GM12878 (cell line): Measurements from ENCODE around the gene UFD1. TPM values are rescaled to one million over a fixed set of nuclear protein-coding genes. Genes with fewer than 3 reads are reported as not detected.

Source experiments
- ATAC-seq: fragments of 200-7000 bp; cut with Tn5 transposase; 3 replicates; pipeline ENCODE4 v1.9.1; 2020; ENCODE audit warnings: mild to moderate bottlenecking, moderate library complexity
- BruUV-seq: library from RNA; stranded (reverse); fragments of 400-500 nt; replicated peaks from 2 replicates; lab custom pipeline; 2021; lab: Mats Ljungman, UMichigan
- CTCF ChIA-PET: fragments of 300-600 bp; sonication (Branson Sonifier 250); formaldehyde crosslinking; extraction: SDS; loops from one replicate; lab custom pipeline; 2021; ENCODE audit warnings: inconsistent platforms; lab: Yijun Ruan, JAX
- POLR2A ChIA-PET: fragments of 350-600 bp; formaldehyde crosslinking; extraction: SDS; loops from one replicate; lab custom pipeline; 2021; ENCODE audit warnings: inconsistent platforms; lab: Charles Lee
- RAD21 ChIA-PET: fragments of 300-600 bp; sonication (Branson Sonifier 250); formaldehyde crosslinking; loops from one replicate; lab custom pipeline; 2023; ENCODE audit warnings: antibody characterized with exemption; ENCODE audit not compliant: unreplicated experiment; lab: Charles Lee
- SMC1A ChIA-PET: fragments of 300-600 bp; sonication (Branson Sonifier 250); formaldehyde crosslinking; loops from one replicate; lab custom pipeline; 2023; ENCODE audit not compliant: unreplicated experiment, uncharacterized antibody; lab: Charles Lee
- DNase-seq: peaks from one replicate; pipeline ENCODE4 v3.0.0-alpha.2; 2011; ENCODE audit warnings: low read depth, low spot score
- FAIRE-seq: peaks from 3 replicates; lab custom pipeline; 2011; peaks lifted over from hg19 to GRCh38; lab: Jason Lieb, UNC
- H2AFZ ChIP-seq: 2 replicates; pipeline ENCODE4 v1.6.0; 2011; ENCODE audit warnings: low read depth, low read length, control low read depth; ENCODE audit not compliant: control insufficient read depth
- H3K27ac ChIP-seq: 2 replicates; pipeline ENCODE4 v1.5.1; 2011; ENCODE audit warnings: control low read depth; ENCODE audit not compliant: control insufficient read depth, insufficient read depth
- H3K27me3 ChIP-seq, 2 experiments: replicated peaks in 1 of 2; 2 replicates each; pipeline versions ENCODE4 v1.6.0 to v1.6.1; 2011; ENCODE audit warnings: low read length in 1 of 2; ENCODE audit not compliant: control insufficient read depth in 2 of 2, insufficient read depth in 2 of 2
- H3K36me3 ChIP-seq, 2 experiments: 2 replicates each; pipeline ENCODE4 v1.5.1; 2011; ENCODE audit warnings: low read length in 1 of 2; ENCODE audit not compliant: control insufficient read depth in 2 of 2, insufficient read depth in 2 of 2
- H3K4me1 ChIP-seq: 2 replicates; pipeline ENCODE4 v1.6.1; 2011; ENCODE audit warnings: mild to moderate bottlenecking, low read length, moderate library complexity, mixed read lengths; ENCODE audit not compliant: control insufficient read depth, insufficient read depth
- H3K4me2 ChIP-seq: 2 replicates; pipeline ENCODE4 v1.6.0; 2011; ENCODE audit warnings: control low read depth; ENCODE audit not compliant: control insufficient read depth, insufficient read depth
- H3K4me3 ChIP-seq: fragments of 200-600 bp; sonication (generic); 2 replicates; pipeline ENCODE4 v1.5.1; 2016
- H3K79me2 ChIP-seq: 2 replicates; pipeline ENCODE4 v1.6.0; 2011; ENCODE audit warnings: low read length; ENCODE audit not compliant: control insufficient read depth, insufficient read depth
- H3K9ac ChIP-seq: 2 replicates; pipeline ENCODE4 v1.8.0; 2011; ENCODE audit warnings: low read length, control low read depth, mixed read lengths; ENCODE audit not compliant: control insufficient read depth, insufficient read depth
- H3K9me3 ChIP-seq: replicated peaks from 3 replicates; pipeline ENCODE4 v1.5.1; 2011; ENCODE audit warnings: mild to moderate bottlenecking, low read length; ENCODE audit not compliant: control insufficient read depth, insufficient read depth
- H4K20me1 ChIP-seq: 2 replicates; pipeline ENCODE4 v1.6.0; 2011; ENCODE audit not compliant: control insufficient read depth, insufficient read depth
- ATF2 ChIP-seq: IDR thresholded peaks from 2 replicates; pipeline ENCODE4 v1.6.1; 2012; ENCODE audit warnings: low read length, inconsistent platforms
- BCL11A ChIP-seq: IDR thresholded peaks from 2 replicates; pipeline ENCODE4 v1.6.1; 2011; ENCODE audit warnings: low read depth, low read length
- CBX3 ChIP-seq: fragments of 200-600 bp; sonication (generic); IDR thresholded peaks from 2 replicates; pipeline ENCODE4 v1.6.1; 2016; ENCODE audit warnings: low read depth, borderline replicate concordance
- CREM ChIP-seq: IDR thresholded peaks from 2 replicates; pipeline ENCODE4 v1.6.1; 2014; ENCODE audit warnings: antibody characterized with exemption, low read depth
- IRF5 ChIP-seq: fragments of 450-650 bp; IDR thresholded peaks from 2 replicates; pipeline ENCODE4 v1.6.1; 2017; ENCODE audit warnings: borderline replicate concordance
- KAT2A ChIP-seq: conservative IDR thresholded peaks from 2 replicates; pipeline ENCODE4 v1.6.1; 2011; ENCODE audit warnings: low read depth, low read length; ENCODE audit not compliant: control insufficient read depth
- PKNOX1 ChIP-seq: fragments of 450-650 bp; IDR thresholded peaks from 2 replicates; pipeline ENCODE4 v1.6.1; 2016; ENCODE audit warnings: mild to moderate bottlenecking
- RAD51 ChIP-seq: fragments of 450-650 bp; IDR thresholded peaks from 2 replicates; pipeline ENCODE4 v1.6.1; 2016; ENCODE audit warnings: moderate library complexity, mild to moderate bottlenecking, inconsistent platforms
- ZNF24 ChIP-seq: fragments of 450-650 bp; IDR thresholded peaks from 2 replicates; pipeline ENCODE4 v1.6.1; 2017; ENCODE audit warnings: antibody characterized with exemption, mild to moderate bottlenecking
- WGBS: methylation state at CpG from one replicate; pipeline ENCODE4 v1.1.6; 2016; ENCODE audit warnings: low lambda C conversion rate; ENCODE audit not compliant: insufficient replicate concordance, insufficient coverage; ENCODE audit errors: missing lambda C conversion rate; 5-methylcytosine and 5-hydroxymethylcytosine counted together
- in situ Hi-C: fragments of 300-500 bp; cut with MboI; formaldehyde crosslinking; loops from 9 replicates; pipeline ENCODE4 v1.14.3; 2018; ENCODE audit warnings: mixed read lengths
- intact Hi-C: fragments of 100-400 bp; cut with micrococcal nuclease; formaldehyde crosslinking; loops from one replicate; pipeline ENCODE4 v1.14.2; 2022; ENCODE audit not compliant: unreplicated experiment
- polyA plus RNA-seq, 11 experiments: library from polyadenylated mRNA; depleted of rRNA in 4 of 11; unstranded in 6 of 11; stranded (reverse) in 5 of 11; fragments of >200 nt; fragmentation: Nextera tagmentation in 4 of 11; fragmentation: Illumina TruSeq in 1 of 11; extraction: Ambion mirVana in 4 of 11; extraction: Trizol in 1 of 11; gene quantifications; 1 replicate in 1 of 11; 2 replicates in 10 of 11; pipeline versions ENCODE4 v1.2.1 to v1.2.3, GENCODE V29; 2011 to 2016; ENCODE audit warnings: inconsistent platforms in 2 of 11, missing spikeins in 2 of 11, low read depth in 1 of 11
- total RNA-seq, 4 experiments: library from RNA; depleted of rRNA in 3 of 4; stranded (reverse); fragments of >200 nt in 3 of 4; fragmentation: Illumina TruSeq in 1 of 4; extraction: Trizol in 1 of 4; gene quantifications; 2 replicates each; pipeline versions ENCODE4 v1.2.1 to v1.2.3, GENCODE V29; 2013 to 2021
- TF ChIP-seq, protein P1 (sequence below): fragments of 450-650 bp; IDR thresholded peaks from 2 replicates; pipeline ENCODE4 v1.6.1; 2016; ENCODE audit warnings: mild to moderate bottlenecking
- TF ChIP-seq, protein P2 (sequence below): fragments of 450-650 bp; IDR thresholded peaks from 2 replicates; pipeline ENCODE4 v1.6.1; 2017; ENCODE audit warnings: low read depth, mild to moderate bottlenecking, moderate library complexity
- TF ChIP-seq, protein P3 (sequence below): fragments of 450-650 bp; IDR thresholded peaks from 2 replicates; pipeline ENCODE4 v1.6.1; 2017; ENCODE audit warnings: mild to moderate bottlenecking, moderate library complexity

Gene UFD1
- total and polyA plus RNA-seq, 10 of the 15 experiments (the other 5 are each of a cell fraction or from before 2014, with no cell fraction given), result 67.2 to 143 (median 117) TPM

DNA sequence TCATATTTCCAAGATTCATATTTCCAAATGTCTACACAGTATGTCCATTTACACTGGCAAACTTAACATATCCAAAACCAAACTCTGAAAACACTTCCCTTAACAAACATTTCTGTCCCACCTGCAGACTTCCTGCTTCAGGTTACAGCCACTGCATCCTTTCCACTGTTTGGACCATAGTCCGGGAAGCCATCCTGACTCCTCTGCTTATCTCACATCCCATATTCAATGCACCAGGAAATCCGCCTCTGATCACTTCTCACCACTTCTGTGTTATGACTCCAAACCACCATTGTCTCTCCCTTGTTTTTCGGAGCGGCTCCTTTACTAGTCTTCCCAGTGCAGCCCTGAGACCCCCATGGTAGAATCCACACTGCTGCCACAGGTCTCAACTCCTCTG, 77.5 kb downstream of the UFD1 start (continued):
- TF ChIP-seq ATF2 (no peak), KAT2A (no peak), CBX3 (no peak), BCL11A (no peak), RAD51 (no peak)

DNA sequence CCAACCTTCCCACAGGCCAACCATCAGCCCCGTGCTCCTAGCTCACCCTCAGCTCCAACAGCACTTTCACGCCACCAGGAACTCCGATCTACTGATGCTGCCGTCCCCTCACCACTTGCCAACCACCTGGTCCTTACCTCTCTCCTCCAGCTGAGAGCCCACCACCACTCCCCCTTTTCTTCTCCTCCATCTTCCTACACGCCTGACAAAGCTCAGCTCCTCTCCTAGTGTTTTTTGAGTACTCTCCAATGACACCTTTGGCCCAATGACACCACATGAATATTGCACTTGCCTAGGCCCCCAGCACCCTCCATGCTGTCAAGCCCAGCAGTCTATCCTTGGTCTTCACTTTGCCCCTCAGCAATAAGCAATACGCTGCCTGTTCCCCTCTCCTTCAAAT, 78.1 kb downstream of the UFD1 start:
- WGBS, result 87% methylated on average over 6 of the region's 6 CpGs
- Histone ChIP-seq H3K36me3 (peaks cover 18 to 21% of the 10 kb centered on the region in 2 experiments; a peak in 3 of 4 replicates), H3K27me3 (no peaks in the 10 kb centered on the region), H3K27ac (no peak overlapping the region), H4K20me1 (no peaks in the 10 kb centered on the region), H3K9me3 (no peaks in the 10 kb centered on the region), H2AFZ (no peak overlapping the region), H3K9ac (no peak overlapping the region), H3K4me2 (no peak overlapping the region), H3K4me3 (no peak overlapping the region), H3K4me1 (no peaks in the 10 kb centered on the region), H3K79me2 (no peaks in the 10 kb centered on the region)
- FAIRE-seq (no peak), ATAC-seq (no peak), DNase-seq (no peak)
- POLR2A ChIA-PET, result interaction anchor here (0.6 kb wide), 1 partner anchor 414 kb away, joined by 4 read pairs; no protein-coding TSS in a partner anchor
- SMC1A ChIA-PET, result no interaction called here
- CTCF ChIA-PET, result interaction anchor here (1.2 kb wide), 1 partner anchor 8 kb away, joined by 3 read pairs; no protein-coding TSS in a partner anchor
- no TSS peak for BruUV-seq
- RAD21 ChIA-PET, result no interaction called here
- intact Hi-C loops, result no loop called here
- in situ Hi-C loops, result no loop called here
- TF ChIP-seq IRF5, result no peak
- TF ChIP-seq, protein P1, sequence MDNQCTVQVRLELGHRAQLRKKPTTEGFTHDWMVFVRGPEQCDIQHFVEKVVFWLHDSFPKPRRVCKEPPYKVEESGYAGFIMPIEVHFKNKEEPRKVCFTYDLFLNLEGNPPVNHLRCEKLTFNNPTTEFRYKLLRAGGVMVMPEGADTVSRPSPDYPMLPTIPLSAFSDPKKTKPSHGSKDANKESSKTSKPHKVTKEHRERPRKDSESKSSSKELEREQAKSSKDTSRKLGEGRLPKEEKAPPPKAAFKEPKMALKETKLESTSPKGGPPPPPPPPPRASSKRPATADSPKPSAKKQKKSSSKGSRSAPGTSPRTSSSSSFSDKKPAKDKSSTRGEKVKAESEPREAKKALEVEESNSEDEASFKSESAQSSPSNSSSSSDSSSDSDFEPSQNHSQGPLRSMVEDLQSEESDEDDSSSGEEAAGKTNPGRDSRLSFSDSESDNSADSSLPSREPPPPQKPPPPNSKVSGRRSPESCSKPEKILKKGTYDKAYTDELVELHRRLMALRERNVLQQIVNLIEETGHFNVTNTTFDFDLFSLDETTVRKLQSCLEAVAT, result no peak
- TF ChIP-seq, protein P2, sequence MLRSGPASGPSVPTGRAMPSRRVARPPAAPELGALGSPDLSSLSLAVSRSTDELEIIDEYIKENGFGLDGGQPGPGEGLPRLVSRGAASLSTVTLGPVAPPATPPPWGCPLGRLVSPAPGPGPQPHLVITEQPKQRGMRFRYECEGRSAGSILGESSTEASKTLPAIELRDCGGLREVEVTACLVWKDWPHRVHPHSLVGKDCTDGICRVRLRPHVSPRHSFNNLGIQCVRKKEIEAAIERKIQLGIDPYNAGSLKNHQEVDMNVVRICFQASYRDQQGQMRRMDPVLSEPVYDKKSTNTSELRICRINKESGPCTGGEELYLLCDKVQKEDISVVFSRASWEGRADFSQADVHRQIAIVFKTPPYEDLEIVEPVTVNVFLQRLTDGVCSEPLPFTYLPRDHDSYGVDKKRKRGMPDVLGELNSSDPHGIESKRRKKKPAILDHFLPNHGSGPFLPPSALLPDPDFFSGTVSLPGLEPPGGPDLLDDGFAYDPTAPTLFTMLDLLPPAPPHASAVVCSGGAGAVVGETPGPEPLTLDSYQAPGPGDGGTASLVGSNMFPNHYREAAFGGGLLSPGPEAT, result no peak
- TF ChIP-seq CREM, result no peak
- no peak for TF ChIP-seq PKNOX1
- no peak for TF ChIP-seq ZNF24
- TF ChIP-seq, protein P3, sequence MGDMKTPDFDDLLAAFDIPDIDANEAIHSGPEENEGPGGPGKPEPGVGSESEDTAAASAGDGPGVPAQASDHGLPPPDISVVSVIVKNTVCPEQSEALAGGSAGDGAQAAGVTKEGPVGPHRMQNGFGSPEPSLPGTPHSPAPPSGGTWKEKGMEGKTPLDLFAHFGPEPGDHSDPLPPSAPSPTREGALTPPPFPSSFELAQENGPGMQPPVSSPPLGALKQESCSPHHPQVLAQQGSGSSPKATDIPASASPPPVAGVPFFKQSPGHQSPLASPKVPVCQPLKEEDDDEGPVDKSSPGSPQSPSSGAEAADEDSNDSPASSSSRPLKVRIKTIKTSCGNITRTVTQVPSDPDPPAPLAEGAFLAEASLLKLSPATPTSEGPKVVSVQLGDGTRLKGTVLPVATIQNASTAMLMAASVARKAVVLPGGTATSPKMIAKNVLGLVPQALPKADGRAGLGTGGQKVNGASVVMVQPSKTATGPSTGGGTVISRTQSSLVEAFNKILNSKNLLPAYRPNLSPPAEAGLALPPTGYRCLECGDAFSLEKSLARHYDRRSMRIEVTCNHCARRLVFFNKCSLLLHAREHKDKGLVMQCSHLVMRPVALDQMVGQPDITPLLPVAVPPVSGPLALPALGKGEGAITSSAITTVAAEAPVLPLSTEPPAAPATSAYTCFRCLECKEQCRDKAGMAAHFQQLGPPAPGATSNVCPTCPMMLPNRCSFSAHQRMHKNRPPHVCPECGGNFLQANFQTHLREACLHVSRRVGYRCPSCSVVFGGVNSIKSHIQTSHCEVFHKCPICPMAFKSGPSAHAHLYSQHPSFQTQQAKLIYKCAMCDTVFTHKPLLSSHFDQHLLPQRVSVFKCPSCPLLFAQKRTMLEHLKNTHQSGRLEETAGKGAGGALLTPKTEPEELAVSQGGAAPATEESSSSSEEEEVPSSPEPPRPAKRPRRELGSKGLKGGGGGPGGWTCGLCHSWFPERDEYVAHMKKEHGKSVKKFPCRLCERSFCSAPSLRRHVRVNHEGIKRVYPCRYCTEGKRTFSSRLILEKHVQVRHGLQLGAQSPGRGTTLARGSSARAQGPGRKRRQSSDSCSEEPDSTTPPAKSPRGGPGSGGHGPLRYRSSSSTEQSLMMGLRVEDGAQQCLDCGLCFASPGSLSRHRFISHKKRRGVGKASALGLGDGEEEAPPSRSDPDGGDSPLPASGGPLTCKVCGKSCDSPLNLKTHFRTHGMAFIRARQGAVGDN, result no peak
